Smooth muscle cell (in vitro differentiated cells): ENCODE measurements around the gene SLC9A3. TPM values are rescaled to one million over a fixed set of nuclear protein-coding genes. Genes with fewer than 3 reads are reported as not detected.

Source experiments
- DNase-seq: peaks from one replicate; lab custom pipeline; 2025; ENCODE audit not compliant: unreplicated experiment; lab: John Stamatoyannopoulos, UW
- H2AFZ ChIP-seq: fragments of 200-600 bp; sonication (generic); 2 replicates; pipeline ENCODE4 v1.6.0; 2016; ENCODE audit warnings: antibody characterized with exemption, low read depth, mild to moderate bottlenecking
- H3F3A ChIP-seq: fragments of 200-600 bp; sonication (generic); 2 replicates; pipeline ENCODE4 v1.6.0; 2017; ENCODE audit warnings: antibody characterized with exemption, low read depth
- H3K27ac ChIP-seq: fragments of 200-600 bp; sonication (generic); 2 replicates; pipeline ENCODE4 v1.5.1; 2016; ENCODE audit warnings: low read depth, mild to moderate bottlenecking
- H3K27me3 ChIP-seq: fragments of 200-600 bp; sonication (generic); 2 replicates; pipeline ENCODE4 v1.6.1; 2016; ENCODE audit warnings: low read depth, mild to moderate bottlenecking
- H3K36me3 ChIP-seq: fragments of 200-600 bp; sonication (generic); 2 replicates; pipeline ENCODE4 v1.5.1; 2016; ENCODE audit warnings: low read depth
- H3K4me1 ChIP-seq: fragments of 200-600 bp; sonication (generic); 2 replicates; pipeline ENCODE4 v1.5.1; 2016; ENCODE audit warnings: low read depth
- H3K4me2 ChIP-seq: fragments of 200-600 bp; sonication (generic); 2 replicates; pipeline ENCODE4 v1.6.0; 2016; ENCODE audit warnings: mild to moderate bottlenecking
- H3K4me3 ChIP-seq: fragments of 200-600 bp; sonication (generic); 2 replicates; pipeline ENCODE4 v1.5.1; 2016; ENCODE audit warnings: mild to moderate bottlenecking
- H3K79me2 ChIP-seq: fragments of 200-600 bp; sonication (generic); 2 replicates; pipeline ENCODE4 v1.6.0; 2016; ENCODE audit warnings: low read depth, mild to moderate bottlenecking
- H3K9ac ChIP-seq: fragments of 200-600 bp; sonication (generic); 2 replicates; pipeline ENCODE4 v1.6.0; 2016; ENCODE audit warnings: low read depth
- H3K9me3 ChIP-seq: fragments of 200-600 bp; sonication (generic); replicated peaks from 2 replicates; pipeline ENCODE4 v1.5.1; 2016; ENCODE audit warnings: low read depth
- H4K20me1 ChIP-seq: fragments of 200-600 bp; sonication (generic); 2 replicates; pipeline ENCODE4 v1.6.0; 2016; ENCODE audit warnings: low read depth
- WGBS: methylation state at CpG from one replicate; pipeline ENCODE4 v1.1.7; 2016; ENCODE audit warnings: low lambda C conversion rate; 5-methylcytosine and 5-hydroxymethylcytosine counted together
- polyA plus RNA-seq: library from polyadenylated mRNA; unstranded; fragments of >200 nt; fragmentation: Nextera tagmentation; extraction: Ambion mirVana; gene quantifications from 2 replicates; pipeline ENCODE4 v1.2.1, GENCODE V29; 2016
- total RNA-seq: library from RNA; depleted of rRNA; stranded (reverse); fragments of >200 nt; gene quantifications from 2 replicates; pipeline ENCODE4 v1.2.3, GENCODE V29; 2014
- TF ChIP-seq, protein P1 (sequence below): fragments of 200-600 bp; sonication (generic); IDR thresholded peaks from 2 replicates; pipeline ENCODE4 v1.5.1; 2017; ENCODE audit warnings: borderline replicate concordance, mild to moderate bottlenecking, antibody characterized with exemption; ENCODE audit not compliant: insufficient read depth, poor library complexity, severe bottlenecking

Gene SLC9A3
- total and polyA plus RNA-seq, 2 experiments from 2014 or later = 1.1 to 1.8 TPM

DNA sequence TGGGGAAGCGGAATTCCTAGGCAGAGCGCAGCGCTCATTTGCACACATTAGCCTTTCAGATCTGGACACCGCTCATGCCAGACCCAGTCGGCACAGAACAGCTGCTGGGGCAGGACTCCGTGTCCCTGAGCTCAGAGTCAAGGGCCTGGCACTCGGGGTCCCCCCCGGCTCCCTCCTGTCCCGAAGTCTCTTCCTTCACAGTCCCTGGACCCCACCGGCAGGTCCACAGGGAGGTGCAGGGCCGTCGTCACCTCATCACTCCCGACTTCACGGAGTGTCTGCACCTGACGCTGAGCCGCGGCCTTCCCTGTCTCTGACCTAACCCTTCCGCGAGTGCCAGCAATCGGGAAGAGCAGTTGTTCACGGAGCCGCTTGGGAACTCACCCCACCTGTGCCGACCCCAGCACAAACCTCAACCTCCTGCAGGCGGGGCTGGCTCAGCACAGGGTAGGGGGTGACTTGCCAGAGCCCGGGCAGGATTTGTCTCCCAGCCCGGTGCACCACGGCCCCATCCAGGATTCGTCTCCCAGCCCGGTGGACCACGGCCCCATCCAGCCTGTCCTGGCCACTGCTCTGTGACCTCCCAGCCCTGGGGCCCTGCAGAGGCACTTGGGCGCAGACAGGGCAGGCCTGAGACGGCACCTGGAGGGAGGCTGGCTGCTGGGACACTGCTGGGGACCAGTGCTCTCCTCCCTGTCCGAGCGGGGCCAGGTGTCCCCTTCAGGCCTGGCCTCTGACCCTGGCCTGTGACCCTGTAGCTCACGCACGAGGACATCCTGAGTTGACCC is 9.9 kb upstream of the SLC9A3 start:
- Histone ChIP-seq H3K27me3 (peaks cover 27% of the 10 kb centered on the region), H3K4me2 (no peak overlapping the region), H3K79me2 (no peaks in the 10 kb centered on the region), H3K4me1 (no peaks in the 10 kb centered on the region), H3F3A (no peaks in the 10 kb centered on the region), H3K4me3 (no peak overlapping the region), H3K36me3 (no peaks in the 10 kb centered on the region), H2AFZ (no peak overlapping the region), H3K9ac (no peak overlapping the region), H3K27ac (no peak overlapping the region), H3K9me3 (no peaks in the 10 kb centered on the region), H4K20me1 (no peaks in the 10 kb centered on the region)
- no peak for DNase-seq
- 92% methylated on average over 35 of the region's 36 CpGs for WGBS
- TF ChIP-seq, protein P1, sequence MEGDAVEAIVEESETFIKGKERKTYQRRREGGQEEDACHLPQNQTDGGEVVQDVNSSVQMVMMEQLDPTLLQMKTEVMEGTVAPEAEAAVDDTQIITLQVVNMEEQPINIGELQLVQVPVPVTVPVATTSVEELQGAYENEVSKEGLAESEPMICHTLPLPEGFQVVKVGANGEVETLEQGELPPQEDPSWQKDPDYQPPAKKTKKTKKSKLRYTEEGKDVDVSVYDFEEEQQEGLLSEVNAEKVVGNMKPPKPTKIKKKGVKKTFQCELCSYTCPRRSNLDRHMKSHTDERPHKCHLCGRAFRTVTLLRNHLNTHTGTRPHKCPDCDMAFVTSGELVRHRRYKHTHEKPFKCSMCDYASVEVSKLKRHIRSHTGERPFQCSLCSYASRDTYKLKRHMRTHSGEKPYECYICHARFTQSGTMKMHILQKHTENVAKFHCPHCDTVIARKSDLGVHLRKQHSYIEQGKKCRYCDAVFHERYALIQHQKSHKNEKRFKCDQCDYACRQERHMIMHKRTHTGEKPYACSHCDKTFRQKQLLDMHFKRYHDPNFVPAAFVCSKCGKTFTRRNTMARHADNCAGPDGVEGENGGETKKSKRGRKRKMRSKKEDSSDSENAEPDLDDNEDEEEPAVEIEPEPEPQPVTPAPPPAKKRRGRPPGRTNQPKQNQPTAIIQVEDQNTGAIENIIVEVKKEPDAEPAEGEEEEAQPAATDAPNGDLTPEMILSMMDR = no peak

DNA sequence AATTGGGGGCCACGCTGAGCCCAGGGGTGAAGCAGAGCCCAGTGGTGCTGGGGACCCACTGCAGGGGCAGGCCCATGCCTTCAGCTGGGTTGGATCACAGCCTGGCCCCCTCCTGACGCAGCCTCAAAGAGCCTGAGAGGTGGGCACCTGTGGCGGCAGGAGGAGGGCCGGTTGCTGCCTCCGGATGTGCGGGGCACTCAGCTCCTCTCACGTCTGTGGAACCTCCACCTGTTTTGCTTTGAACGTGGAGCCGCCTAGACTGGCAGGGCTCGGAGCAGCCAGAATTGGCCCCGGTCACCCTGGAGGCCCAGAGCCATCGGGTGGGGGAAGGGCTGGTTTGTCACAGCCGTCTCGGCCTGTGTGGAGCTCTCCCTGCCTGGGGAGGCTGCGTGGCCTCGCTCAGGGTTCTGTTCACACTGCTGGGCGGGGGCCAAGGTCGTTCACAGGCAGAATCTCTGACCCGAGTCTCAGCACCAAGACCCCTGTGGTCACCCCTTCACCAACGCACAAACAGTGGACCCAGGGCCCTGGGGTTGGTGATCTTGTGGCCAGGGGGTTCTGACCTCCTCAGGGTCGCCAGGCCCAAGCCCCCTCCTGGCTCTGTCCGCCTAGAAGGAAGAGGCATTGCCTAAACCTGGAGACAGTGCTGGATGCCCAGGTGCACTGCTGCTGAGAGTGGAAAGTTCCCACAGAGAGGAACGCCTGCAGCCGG is 9.2 kb upstream of the SLC9A3 start:
- H3K4me3 ChIP-seq = no peak overlapping the region
- H4K20me1 ChIP-seq = no peaks in the 10 kb centered on the region
- no peak for DNase-seq
- H2AFZ ChIP-seq = no peak overlapping the region
- no peaks in the 10 kb centered on the region for H3K4me1 ChIP-seq
- H3K9me3 ChIP-seq = no peaks in the 10 kb centered on the region
- peaks cover 34% of the 10 kb centered on the region for H3K27me3 ChIP-seq
- no peak overlapping the region for H3K27ac ChIP-seq
- H3K4me2 ChIP-seq = no peak overlapping the region
- H3F3A ChIP-seq = no peaks in the 10 kb centered on the region
- no peaks in the 10 kb centered on the region for H3K79me2 ChIP-seq
- WGBS = 79% methylated on average over 24 of the region's 24 CpGs
- no peak overlapping the region for H3K9ac ChIP-seq
- no peaks in the 10 kb centered on the region for H3K36me3 ChIP-seq
- TF ChIP-seq, protein P1 = no peak

DNA sequence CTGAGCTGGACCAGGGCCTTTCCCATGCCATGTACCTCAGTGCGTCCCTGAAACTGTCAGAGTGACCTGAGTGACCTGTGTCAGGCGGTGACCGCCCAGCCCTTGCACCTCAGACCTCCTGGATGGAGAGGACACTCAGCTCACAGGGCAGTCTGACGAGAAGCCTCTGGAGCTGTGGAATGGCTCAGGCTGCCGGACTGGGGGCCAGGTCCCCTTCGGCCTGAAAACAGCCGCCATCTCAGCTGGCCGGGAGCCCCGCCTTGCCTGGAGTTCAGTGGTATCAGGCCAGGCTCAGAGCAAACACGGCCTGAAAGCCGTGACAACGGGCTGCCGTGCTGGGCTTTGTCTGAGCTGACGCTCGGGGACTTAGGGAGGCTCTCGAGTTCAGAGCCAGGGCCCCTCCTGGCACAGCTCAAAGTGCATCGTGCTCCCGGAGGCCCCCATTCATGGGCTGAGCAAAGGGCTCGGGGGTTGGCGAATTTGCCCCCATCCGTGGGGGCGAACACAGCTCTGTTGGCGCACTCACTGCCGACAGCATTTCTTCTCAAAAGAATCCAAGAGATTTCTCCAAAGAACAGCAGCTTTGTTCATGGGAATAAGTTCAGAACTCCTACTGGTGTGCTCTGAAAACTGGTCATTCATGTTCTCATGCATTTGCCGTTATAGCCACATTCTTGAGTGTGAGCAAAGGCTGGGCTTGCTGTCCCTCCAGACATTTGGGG is 8.4 kb upstream of the SLC9A3 start:
- 86% methylated on average over 25 of the region's 25 CpGs for WGBS
- Histone ChIP-seq H4K20me1 (no peaks in the 10 kb centered on the region), H3K27me3 (peaks cover 41% of the 10 kb centered on the region), H3K4me1 (no peaks in the 10 kb centered on the region), H3K36me3 (no peaks in the 10 kb centered on the region), H3K4me2 (no peak overlapping the region), H2AFZ (no peak overlapping the region), H3K4me3 (no peak overlapping the region), H3K9me3 (no peaks in the 10 kb centered on the region), H3K9ac (no peak overlapping the region), H3K79me2 (no peaks in the 10 kb centered on the region), H3F3A (no peaks in the 10 kb centered on the region), H3K27ac (no peak overlapping the region)
- no peak for DNase-seq
- TF ChIP-seq, protein P1 = no peak
